ENCODE data around the gene IRAK1. TPM values are rescaled to one million over a fixed set of nuclear protein-coding genes. Genes with fewer than 3 reads are reported as not detected.

The IRAK1 gene
- total and polyA plus RNA-seq, 9 of the 15 experiments (the other 6 are each of a cell fraction or from before 2014, with no cell fraction given), result 11.6 to 261 (median 91.6) TPM

GRCh38 chrX:153973127-153974002, 46.3 kb downstream of the IRAK1 start (continued):
- 0 out of 2 replicates have a peak, but pooled peaks have one; percentile 24 for TF ChIP-seq ZBTB7A (IDR thresholded peaks at IDR 0.05; ENCODE audit: borderline replicate concordance, control insufficient read depth, low read depth, low read length)
- TF ChIP-seq ZNF644 (tag; IDR thresholded peaks at IDR 0.05; ENCODE audit: low read depth), result no peak
- peak; percentile 77; the same call in 1 of the 2 replicates for TF ChIP-seq NFRKB (IDR thresholded peaks at IDR 0.05; ENCODE audit: low read depth)
- TF ChIP-seq MYC (IDR thresholded peaks at IDR 0.05; ENCODE audit: low read depth, low read length), result no peak
- TF ChIP-seq MYC (CRISPR knock-in tag; IDR thresholded peaks at IDR 0.05; ENCODE audit: borderline replicate concordance, low read depth), result no peak
- 0 out of 2 replicates have a peak, but pooled peaks have one; percentile 35 for TF ChIP-seq SP1 (CRISPR knock-in tag; IDR thresholded peaks at IDR 0.05)
- TF ChIP-seq SETDB1 (IDR thresholded peaks at IDR 0.05; ENCODE audit: low read length), result no peak
- TF ChIP-seq ZNF436 (CRISPR knock-in tag; IDR thresholded peaks at IDR 0.05), result no peak
- no peak for TF ChIP-seq ZNF282 (CRISPR knock-in tag; IDR thresholded peaks at IDR 0.05)
- TF ChIP-seq, protein P1, sequence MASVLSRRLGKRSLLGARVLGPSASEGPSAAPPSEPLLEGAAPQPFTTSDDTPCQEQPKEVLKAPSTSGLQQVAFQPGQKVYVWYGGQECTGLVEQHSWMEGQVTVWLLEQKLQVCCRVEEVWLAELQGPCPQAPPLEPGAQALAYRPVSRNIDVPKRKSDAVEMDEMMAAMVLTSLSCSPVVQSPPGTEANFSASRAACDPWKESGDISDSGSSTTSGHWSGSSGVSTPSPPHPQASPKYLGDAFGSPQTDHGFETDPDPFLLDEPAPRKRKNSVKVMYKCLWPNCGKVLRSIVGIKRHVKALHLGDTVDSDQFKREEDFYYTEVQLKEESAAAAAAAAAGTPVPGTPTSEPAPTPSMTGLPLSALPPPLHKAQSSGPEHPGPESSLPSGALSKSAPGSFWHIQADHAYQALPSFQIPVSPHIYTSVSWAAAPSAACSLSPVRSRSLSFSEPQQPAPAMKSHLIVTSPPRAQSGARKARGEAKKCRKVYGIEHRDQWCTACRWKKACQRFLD (CRISPR knock-in tag; IDR thresholded peaks at IDR 0.05), result 0 out of 2 replicates have a peak, but pooled peaks have one; percentile 62
- TF ChIP-seq MYBL2 (IDR thresholded peaks at IDR 0.05; ENCODE audit: low read depth), result no peak
- TF ChIP-seq MYBL2 (CRISPR knock-in tag; IDR thresholded peaks at IDR 0.05; ENCODE audit: borderline replicate concordance), result no peak
- TF ChIP-seq SUPT5H (IDR thresholded peaks at IDR 0.05), result peak; percentile 44; the same call in 1 of the 2 replicates
- no peak for TF ChIP-seq ZNF584 (CRISPR knock-in tag; IDR thresholded peaks at IDR 0.05; ENCODE audit: low read depth)
- TF ChIP-seq MGA (IDR thresholded peaks at IDR 0.05), result peak; percentile 17; the same call in 1 of the 2 replicates
